DMS79 treated with DMSO at 0.1 percent for 48 hours (cell line): ENCODE data around the gene RAB4A.

Experiments used
- DNase-seq: peaks from one replicate; lab custom pipeline; 2025; lab: John Stamatoyannopoulos, UW

The RAB4A gene

DNA sequence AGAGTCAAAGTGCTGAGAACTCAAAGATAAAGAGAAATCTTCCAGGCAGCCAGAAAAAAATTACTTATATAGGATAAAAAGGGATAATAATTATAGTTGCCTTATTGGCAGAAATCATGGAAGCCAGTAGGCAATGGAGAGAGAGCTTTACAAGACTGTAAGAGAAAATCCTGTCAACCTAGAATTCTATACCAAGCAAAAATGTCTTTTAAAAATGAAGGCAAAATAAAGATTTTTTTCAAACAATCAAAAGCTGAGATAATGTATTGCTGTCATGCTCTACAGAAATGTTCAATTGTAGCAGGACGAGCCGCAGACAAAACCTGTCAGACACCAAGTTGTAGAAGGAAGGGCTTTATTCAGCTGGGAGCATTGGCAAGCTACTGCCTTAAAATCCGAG, 26.8 kb upstream of the RAB4A start:
- DNase-seq = no peak

DNA sequence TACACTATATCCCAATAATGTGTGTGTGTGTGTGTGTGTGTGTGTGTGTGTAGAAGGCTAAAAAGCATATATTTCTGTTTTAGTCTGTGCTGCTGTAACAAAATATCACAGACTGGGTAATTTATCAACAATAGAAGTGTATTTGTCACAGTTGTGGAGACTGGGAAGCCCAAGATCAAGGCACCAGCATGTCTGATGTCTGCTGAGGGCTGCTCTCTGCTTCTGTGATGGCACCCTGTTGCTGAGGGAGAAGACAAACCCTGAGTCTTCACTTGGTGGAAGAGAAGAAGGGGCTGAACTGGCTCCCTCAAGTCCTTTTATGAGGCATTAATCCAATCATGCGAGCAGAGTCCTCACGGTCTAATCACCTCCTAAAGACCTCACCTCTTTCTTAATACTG, 23.0 kb upstream of the RAB4A start:
- no peak for DNase-seq

DNA sequence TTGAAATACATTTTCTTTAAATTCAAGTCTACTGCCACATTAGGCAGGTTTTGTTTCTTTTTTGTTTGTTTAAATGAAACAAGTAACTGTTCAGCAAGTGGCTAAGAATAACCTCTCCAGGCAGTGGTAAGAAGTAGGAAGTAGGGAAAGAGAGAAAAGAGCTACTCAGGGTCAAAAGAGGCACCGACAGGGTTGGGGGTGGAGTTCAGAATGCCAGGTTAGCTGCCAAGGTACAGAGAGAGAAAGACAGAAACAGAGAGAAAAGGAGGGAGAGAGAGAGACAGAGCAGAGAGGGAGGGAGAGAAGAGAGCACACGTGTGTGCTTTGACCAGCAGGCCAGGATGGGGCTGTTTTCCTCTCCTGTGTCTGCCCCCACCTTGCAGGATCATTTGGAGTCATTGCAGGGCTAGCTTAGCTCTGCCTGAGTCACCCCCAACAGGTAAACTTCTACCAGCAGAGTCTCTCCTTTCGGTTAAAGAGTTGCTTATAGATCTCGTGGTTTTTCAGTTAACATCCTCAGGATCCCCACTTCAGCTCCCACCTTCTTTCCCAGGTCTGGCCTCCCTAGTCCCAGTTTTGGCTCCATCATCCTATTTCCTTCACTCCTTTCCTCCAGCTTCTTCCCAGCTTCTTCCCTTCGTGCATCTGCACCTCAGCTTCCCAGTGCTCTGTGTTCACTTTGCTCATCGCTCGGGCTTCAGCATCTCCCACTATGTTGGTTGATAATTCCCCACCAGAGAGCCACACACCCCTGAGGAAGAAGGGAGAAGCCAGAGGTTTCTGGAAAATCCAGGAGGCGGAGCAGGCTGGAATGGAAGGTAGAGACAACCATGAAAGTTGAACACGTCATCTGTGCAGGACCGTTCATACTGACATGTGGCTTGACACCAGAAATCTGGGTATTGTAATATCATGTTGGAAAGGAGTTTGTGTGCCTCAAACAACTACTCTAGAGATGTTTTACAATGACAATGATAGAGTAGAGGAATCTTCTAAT, 21.8 kb upstream of the RAB4A start:
- DNase-seq = no peak

DNA sequence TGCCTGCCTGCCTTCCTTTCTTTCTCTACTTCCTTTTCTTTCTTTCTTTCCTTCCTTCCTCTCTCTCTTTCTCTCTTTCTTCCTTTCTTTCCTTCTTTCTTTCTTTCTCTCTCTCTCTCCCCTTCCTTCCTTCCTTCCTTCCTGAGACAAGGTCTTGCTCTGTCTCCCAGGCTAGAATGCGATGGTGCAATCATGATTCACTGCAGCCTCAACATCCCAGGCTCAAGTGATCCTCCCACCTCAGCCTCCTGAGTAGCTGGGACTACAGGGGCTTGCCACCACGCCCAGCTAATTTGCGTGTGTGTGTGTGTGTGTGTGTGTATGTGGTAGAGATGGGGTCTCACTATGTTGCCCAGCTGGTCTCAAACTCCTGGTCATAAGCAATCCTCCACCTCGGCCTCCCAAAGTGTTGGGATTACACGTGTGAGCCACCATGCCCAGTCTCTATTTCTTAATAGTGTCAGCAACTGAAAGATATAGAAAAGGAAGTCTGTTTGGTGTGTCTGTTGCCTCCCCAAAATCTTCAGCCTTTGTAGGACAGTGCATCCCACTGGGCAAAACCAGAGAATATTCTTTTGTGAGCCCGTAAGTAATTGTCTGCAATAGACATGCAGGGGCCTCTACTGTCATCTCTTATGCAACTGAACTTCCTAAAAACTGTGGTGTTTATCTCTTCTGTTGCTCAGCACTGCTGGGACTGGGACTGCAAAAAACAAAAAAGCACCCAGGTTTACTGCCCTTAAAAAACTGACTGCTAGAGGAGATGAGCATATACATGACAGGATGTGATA, 20.9 kb upstream of the RAB4A start:
- DNase-seq = no peak

- no peak for DNase-seq
Observed at GRCh38 chr1:229251185-229251584, 19.7 kb upstream of the RAB4A start.

GRCh38 chr1:229252228-229252984, 18.5 kb upstream of the RAB4A start:
- DNase-seq = no peak

DNA sequence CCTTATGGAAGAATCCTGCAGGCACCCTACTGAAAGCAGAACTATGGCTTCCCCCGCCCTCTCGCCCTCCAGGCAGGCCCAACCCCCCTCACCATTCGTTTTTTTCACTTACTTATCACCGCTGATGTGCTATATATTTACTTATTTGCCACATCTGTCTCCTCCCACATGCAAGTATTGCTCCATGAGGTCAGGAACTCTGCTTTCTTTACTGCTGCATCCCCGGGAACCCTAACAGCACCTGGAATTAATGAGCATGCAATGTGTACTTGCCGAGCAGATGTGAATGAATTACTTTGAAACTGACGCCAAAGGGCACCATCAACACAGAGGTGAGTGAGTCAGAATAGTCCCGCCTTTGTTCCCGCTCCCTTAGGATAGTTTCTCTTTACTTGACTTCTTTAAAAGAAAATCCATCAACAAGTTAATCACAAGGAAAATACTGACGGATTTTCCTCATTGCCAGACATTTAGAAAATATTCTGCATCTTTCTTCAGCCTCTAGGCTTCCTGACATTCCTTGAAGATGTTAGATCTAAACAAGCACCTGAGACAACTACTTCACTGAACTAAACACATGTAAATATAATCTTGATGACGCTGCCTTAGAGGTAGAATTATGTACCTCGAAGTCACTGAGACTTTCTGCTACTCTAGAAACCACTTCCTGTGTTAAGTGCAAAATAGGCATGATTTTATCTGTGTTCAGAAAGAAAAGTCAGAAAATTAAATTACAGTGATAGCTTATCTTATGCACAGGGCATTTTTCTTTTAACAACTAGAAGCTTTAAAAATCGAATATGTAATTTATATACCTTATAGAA, 17.5 kb upstream of the RAB4A start:
- no peak for DNase-seq

GRCh38 chr1:229254910-229255541, 15.9 kb upstream of the RAB4A start:
- DNase-seq = no peak

- peak; percentile 48 for DNase-seq
Observed at GRCh38 chr1:229258031-229258756, 12.7 kb upstream of the RAB4A start.

GRCh38 chr1:229258757-229259060, 12.2 kb upstream of the RAB4A start:
- no peak for DNase-seq

GRCh38 chr1:229260297-229260696, 10.6 kb upstream of the RAB4A start:
- DNase-seq = no peak

GRCh38 chr1:229262239-229262638, 8.7 kb upstream of the RAB4A start:
- no peak for DNase-seq

GRCh38 chr1:229263254-229263653, 7.7 kb upstream of the RAB4A start:
- DNase-seq = no peak

GRCh38 chr1:229264068-229264467, 6.8 kb upstream of the RAB4A start:
- no peak for DNase-seq

- DNase-seq = no peak
Observed at GRCh38 chr1:229264487-229264886, 6.4 kb upstream of the RAB4A start.

DNA sequence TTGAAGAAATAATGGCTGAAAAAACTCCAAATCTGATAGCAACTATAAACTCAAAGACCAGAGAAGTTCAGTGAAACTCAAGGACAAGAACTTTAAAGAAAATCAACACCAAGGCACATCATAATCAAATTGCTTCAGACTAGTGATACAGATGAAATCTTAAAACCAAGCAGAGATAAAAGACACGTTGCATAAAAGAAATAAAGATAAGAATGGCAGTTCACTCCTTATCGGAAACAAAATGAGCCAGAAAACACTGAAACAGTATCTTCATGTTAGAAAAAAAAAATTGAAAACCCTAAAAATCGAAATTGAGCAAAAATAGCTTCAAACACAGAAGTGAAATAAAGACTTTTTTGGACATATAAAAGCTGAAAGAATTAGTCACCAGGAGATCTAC, 4.6 kb upstream of the RAB4A start:
- DNase-seq = no peak

DNA sequence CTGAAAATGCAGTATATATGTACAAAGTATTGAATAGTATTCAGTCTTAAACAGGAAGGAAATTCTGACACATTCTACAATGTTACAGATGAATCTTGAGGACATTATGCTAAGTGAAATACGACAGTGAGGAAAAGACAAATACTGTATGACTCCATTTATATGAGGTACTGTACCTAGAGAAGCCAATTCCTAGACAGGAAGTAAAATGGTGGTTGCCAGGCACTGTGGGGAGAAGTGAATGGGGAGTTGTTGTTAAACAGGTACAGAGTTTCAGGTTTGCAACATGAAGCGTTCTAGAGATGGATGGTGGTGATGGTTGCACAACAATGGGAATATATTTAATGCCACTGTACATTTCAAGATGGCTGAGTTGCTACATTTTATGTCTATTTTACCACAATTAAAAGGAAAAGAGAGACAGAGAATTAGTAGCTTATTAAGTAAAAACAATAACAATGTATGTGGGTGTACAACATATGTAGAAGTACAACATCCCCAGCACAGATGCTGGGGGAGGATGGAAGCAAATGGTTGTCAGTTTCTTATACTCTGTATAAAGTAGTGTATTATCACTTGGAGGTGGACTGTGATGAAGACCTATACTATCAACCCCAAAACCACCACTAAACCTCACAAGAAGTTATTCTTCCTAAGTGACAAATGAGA, 3.9 kb upstream of the RAB4A start:
- DNase-seq = no peak

DNA sequence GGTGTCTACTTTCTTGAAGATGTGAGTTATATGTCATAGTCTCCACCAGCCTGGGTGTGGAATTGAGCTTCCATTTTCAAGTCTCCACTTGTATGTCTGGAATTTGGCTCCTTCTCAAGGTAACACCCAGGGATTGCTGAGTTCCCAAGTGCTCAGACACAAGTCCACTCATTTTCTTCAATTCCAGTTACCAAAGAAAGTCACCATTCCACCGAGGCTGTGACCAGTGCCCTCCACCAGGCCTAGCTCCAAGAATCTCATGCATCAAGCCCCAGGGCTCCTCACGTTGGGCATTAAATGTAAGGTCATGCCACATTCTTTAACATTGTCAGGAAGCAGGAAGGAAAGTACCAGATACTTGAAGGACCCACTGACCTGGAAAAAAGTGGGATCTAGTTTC, 2.4 kb upstream of the RAB4A start:
- no peak for DNase-seq

GRCh38 chr1:229271448-229272159, 693 bp downstream of the RAB4A start:
- peak; percentile 36 for DNase-seq
